CD14-positive monocyte (primary cell): ENCODE results near the gene TNFAIP8L1. TPM values are rescaled to one million over a fixed set of nuclear protein-coding genes. Genes with fewer than 3 reads are reported as not detected.

ENCODE experiments used
- DNase-seq, 3 donors: peaks; one replicate each; pipeline ENCODE4 v3.0.0-alpha.2; 2011 to 2022
- H2AFZ ChIP-seq: 2 replicates; pipeline ENCODE4 v1.6.0; 2012; ENCODE audit warnings: mild to moderate bottlenecking, low read depth, low read length, inconsistent platforms; ENCODE audit not compliant: insufficient read depth, poor library complexity, severe bottlenecking
- H3K27ac ChIP-seq, 2 donors: 1 replicate in 1 of 2; 2 replicates in 1 of 2; pipeline ENCODE4 v1.5.1; 2012 to 2013; ENCODE audit warnings: low read length in 2 of 2, control low read depth in 1 of 2, inconsistent platforms in 1 of 2, low read depth in 1 of 2, mild to moderate bottlenecking in 1 of 2
- H3K27me3 ChIP-seq, 2 donors: one replicate each; pipeline versions ENCODE4 v1.6.0 to v1.6.1; 2011 to 2013; ENCODE audit warnings: low read length in 2 of 2; ENCODE audit not compliant: control insufficient read depth in 2 of 2, insufficient read depth in 2 of 2
- H3K36me3 ChIP-seq, 2 donors: replicated peaks in 1 of 2; 1 replicate in 1 of 2; 2 replicates in 1 of 2; pipeline versions ENCODE4 v1.5.1 to v1.6.1; 2012 to 2013; ENCODE audit warnings: low read length in 2 of 2, control low read depth in 1 of 2, inconsistent platforms in 1 of 2, mild to moderate bottlenecking in 1 of 2; ENCODE audit not compliant: insufficient read depth in 2 of 2, control insufficient read depth in 1 of 2
- H3K4me1 ChIP-seq, 2 donors: 1 replicate in 1 of 2; 2 replicates in 1 of 2; pipeline versions ENCODE4 v1.5.1 to v1.6.1; 2012 to 2013; ENCODE audit warnings: low read length in 2 of 2, control low read depth in 1 of 2, inconsistent platforms in 1 of 2, mild to moderate bottlenecking in 1 of 2, moderate library complexity in 1 of 2; ENCODE audit not compliant: insufficient read depth in 2 of 2, control insufficient read depth in 1 of 2
- H3K4me2 ChIP-seq: replicated peaks from 2 replicates; pipeline ENCODE3; 2012; ENCODE audit warnings: low read length, moderate library complexity, mild to moderate bottlenecking; ENCODE audit not compliant: poor library complexity, severe bottlenecking; ENCODE audit errors: extremely low read depth
- H3K4me3 ChIP-seq, 3 experiments: fragments of 200-600 bp in 1 of 3; sonication (generic) in 1 of 3; replicated peaks in 1 of 3; 1 replicate in 2 of 3; 2 replicates in 1 of 3; pipeline ENCODE4 v1.5.1; 2011 to 2013; ENCODE audit warnings: low read length in 3 of 3, mild to moderate bottlenecking in 3 of 3, control low read depth in 2 of 3, low read depth in 2 of 3, inconsistent platforms in 1 of 3, moderate library complexity in 1 of 3
- H3K79me2 ChIP-seq: 2 replicates; pipeline ENCODE4 v1.6.0; 2012; ENCODE audit warnings: mild to moderate bottlenecking, control low read depth, inconsistent platforms, low read length, moderate library complexity; ENCODE audit not compliant: insufficient read depth
- H3K9ac ChIP-seq: 2 replicates; pipeline ENCODE4 v1.6.0; 2017; ENCODE audit warnings: low read length, mild to moderate bottlenecking; ENCODE audit not compliant: insufficient read depth, poor library complexity, severe bottlenecking
- H3K9me3 ChIP-seq, 2 donors: replicated peaks in 1 of 2; 1 replicate in 1 of 2; 2 replicates in 1 of 2; pipeline versions ENCODE4 v1.5.1 to v1.6.1; 2012 to 2013; ENCODE audit warnings: low read length in 2 of 2, control low read depth in 1 of 2; ENCODE audit not compliant: control insufficient read depth in 1 of 2, insufficient read depth in 1 of 2
- H4K20me1 ChIP-seq: 2 replicates; pipeline ENCODE4 v1.6.0; 2012; ENCODE audit warnings: mild to moderate bottlenecking, low read length, control low read depth, moderate library complexity; ENCODE audit not compliant: insufficient read depth
- H3K27ac Mint-ChIP-seq, 7 donors: one replicate each; pipeline ENCODE4 v1.8.0; 2020; ENCODE audit warnings: mild to moderate bottlenecking in 7 of 7, mixed read lengths in 7 of 7, moderate library complexity in 6 of 7, inconsistent platforms in 2 of 7
- H3K27me3 Mint-ChIP-seq, 3 donors: one replicate each; pipeline ENCODE4 v1.8.0; 2021 to 2022; ENCODE audit warnings: low read depth in 3 of 3, mild to moderate bottlenecking in 3 of 3, mixed read lengths in 3 of 3, moderate library complexity in 3 of 3, inconsistent platforms in 1 of 3
- H3K36me3 Mint-ChIP-seq, 2 donors: one replicate each; pipeline ENCODE4 v1.8.0; 2020; ENCODE audit warnings: mixed read lengths in 2 of 2, inconsistent platforms in 1 of 2, mild to moderate bottlenecking in 1 of 2
- H3K4me1 Mint-ChIP-seq: one replicate; pipeline ENCODE4 v1.8.0; 2020; ENCODE audit warnings: mild to moderate bottlenecking, mixed read lengths
- H3K4me3 Mint-ChIP-seq, 2 donors: one replicate each; pipeline ENCODE4 v1.8.0; 2020; ENCODE audit warnings: mild to moderate bottlenecking in 2 of 2, mixed read lengths in 2 of 2, moderate library complexity in 1 of 2
- H3K9me3 Mint-ChIP-seq, 7 donors: one replicate each; pipeline ENCODE4 v1.8.0; 2020 to 2022; ENCODE audit warnings: mixed read lengths in 7 of 7, mild to moderate bottlenecking in 6 of 7, moderate library complexity in 6 of 7, inconsistent platforms in 2 of 7
- WGBS: methylation state at CpG from one replicate; pipeline ENCODE4 v1.1.5; 2013; ENCODE audit warnings: missing lambda C conversion rate; ENCODE audit not compliant: insufficient coverage; 5-methylcytosine and 5-hydroxymethylcytosine counted together
- intact Hi-C, 2 donors: fragments of 100-400 bp; cut with micrococcal nuclease; formaldehyde crosslinking; loops; one replicate each; pipeline versions ENCODE4 v1.15.0 to v1.15.1; 2023
- polyA plus RNA-seq, 3 donors: library from polyadenylated mRNA; depleted of rRNA in 1 of 3; unstranded in 2 of 3; stranded (reverse) in 1 of 3; fragments of 300-500 nt in 2 of 3; fragments of >200 nt in 1 of 3; fragmentation: Illumina TruSeq in 2 of 3; gene quantifications; 1 replicate in 2 of 3; 2 replicates in 1 of 3; pipeline ENCODE4 v1.2.3, GENCODE V29; 2012 to 2021
- TF ChIP-seq, protein P1 (sequence below): fragments of 200-600 bp; IDR thresholded peaks from one replicate; pipeline ENCODE4 v1.8.0; 2022; ENCODE audit warnings: antibody characterized with exemption, mild to moderate bottlenecking

The TNFAIP8L1 gene
- polyA plus RNA-seq, 3 donors: 1.8 to 3.9 (median 3.7) TPM

DNA sequence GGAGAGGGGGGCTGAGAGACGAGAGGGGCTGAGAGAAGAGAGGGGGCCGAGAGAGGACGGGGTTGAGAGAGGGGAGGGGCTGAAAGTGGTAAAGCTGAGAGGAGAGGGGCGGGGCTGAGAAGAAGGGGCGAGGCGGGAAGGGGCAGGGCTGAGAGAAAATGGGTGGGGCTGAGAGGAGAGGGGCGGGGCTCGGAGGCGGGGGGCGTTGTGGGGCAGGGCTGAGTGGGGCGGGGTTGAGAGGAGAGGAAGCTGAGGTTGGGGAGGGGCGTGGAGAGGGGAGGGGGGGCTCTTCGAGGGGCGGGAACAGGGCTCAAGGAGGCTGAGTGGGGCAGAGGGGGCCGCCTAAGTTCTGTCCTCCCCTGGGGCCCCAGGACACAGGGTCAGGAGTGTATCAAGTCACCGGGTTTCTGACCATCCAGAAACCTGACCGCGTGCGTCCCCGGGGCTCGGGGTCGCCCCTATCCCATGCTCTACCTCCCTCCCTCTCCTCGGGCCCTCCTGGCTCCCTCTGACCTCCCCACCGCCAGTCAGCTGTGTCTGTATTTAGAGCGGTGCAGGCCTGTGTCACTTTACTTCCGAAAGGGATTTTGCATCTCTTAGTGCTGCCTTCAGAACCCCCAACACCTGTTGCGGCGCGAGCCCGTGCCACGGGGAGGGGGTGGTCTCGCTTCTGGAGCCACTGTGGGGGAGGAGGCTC lies 41.2 kb upstream of the TNFAIP8L1 start:
- Histone ChIP-seq H3K36me3 (no peaks in the 10 kb centered on the region), H3K79me2 (no peaks in the 10 kb centered on the region), H3K4me1 (peaks cover 14 to 19% of the 10 kb centered on the region in 2 donors), H3K9me3 (no peaks in the 10 kb centered on the region), H3K27me3 (peaks cover 8 to 25% of the 10 kb centered on the region in 2 donors), H2AFZ (peak overlapping the region; percentile 56), H3K27ac (no peak overlapping the region), H3K9ac (peak overlapping the region; percentile 46), H3K4me2 (peak overlapping the region; percentile 68), H3K4me3 (peak overlapping the region in 2 of 3 experiments; percentile 6 to 63), H4K20me1 (no peaks in the 10 kb centered on the region)
- peaks cover 0 to 6% (median 0%) of the 10 kb centered on the region in 7 donors for H3K9me3 Mint-ChIP-seq
- H3K36me3 Mint-ChIP-seq: peaks cover 0 to 5% of the 10 kb centered on the region in 2 donors
- peaks cover 39 to 61% (median 56%) of the 10 kb centered on the region in 3 donors for H3K27me3 Mint-ChIP-seq
- peaks cover 17% of the 10 kb centered on the region for H3K4me1 Mint-ChIP-seq
- WGBS: 0% methylated on average over 17 of the region's 32 CpGs
- peak overlapping the region in 4 of 7 donors; percentile 25 to 30 (median 28) for H3K27ac Mint-ChIP-seq
- intact Hi-C loops: loop anchor here (5.0 kb wide), 1 partner anchor 34 kb away; no protein-coding TSS in a partner anchor
- peak; percentile 49 to 72 (median 64) for DNase-seq
- H3K4me3 Mint-ChIP-seq: peak overlapping the region in 1 of 2 donors; percentile 77
- TF ChIP-seq, protein P1, sequence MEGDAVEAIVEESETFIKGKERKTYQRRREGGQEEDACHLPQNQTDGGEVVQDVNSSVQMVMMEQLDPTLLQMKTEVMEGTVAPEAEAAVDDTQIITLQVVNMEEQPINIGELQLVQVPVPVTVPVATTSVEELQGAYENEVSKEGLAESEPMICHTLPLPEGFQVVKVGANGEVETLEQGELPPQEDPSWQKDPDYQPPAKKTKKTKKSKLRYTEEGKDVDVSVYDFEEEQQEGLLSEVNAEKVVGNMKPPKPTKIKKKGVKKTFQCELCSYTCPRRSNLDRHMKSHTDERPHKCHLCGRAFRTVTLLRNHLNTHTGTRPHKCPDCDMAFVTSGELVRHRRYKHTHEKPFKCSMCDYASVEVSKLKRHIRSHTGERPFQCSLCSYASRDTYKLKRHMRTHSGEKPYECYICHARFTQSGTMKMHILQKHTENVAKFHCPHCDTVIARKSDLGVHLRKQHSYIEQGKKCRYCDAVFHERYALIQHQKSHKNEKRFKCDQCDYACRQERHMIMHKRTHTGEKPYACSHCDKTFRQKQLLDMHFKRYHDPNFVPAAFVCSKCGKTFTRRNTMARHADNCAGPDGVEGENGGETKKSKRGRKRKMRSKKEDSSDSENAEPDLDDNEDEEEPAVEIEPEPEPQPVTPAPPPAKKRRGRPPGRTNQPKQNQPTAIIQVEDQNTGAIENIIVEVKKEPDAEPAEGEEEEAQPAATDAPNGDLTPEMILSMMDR: no peak

DNA sequence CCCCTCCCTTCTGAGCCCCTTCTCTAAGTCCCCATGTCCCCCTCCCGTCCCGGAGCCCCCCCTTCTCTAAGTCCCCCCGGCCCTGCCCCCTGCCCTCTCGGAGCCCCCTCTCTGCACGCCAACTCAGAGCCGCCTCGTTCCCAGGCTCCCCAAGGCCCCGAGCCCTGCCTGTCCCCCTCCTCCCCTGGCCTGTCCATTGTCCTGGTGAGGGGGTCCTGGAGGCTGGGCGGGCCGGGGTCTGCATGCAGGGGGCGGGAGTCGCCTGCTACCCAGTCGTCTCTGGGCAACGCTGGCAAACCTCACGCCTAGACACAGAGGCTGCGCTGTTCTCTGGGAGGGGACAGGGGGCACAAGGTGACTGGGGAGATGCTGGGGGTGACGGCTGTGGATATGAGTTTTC lies 40.6 kb upstream of the TNFAIP8L1 start:
- peak overlapping the region in 1 of 3 experiments; percentile 63 for H3K4me3 ChIP-seq

More for the DNA sequence above, 40.6 kb upstream of the TNFAIP8L1 start:
- TF ChIP-seq, protein P1: no peak
- Histone ChIP-seq H2AFZ (peak overlapping the region; percentile 56), H3K9me3 (no peaks in the 10 kb centered on the region), H3K4me1 (peaks cover 14 to 19% of the 10 kb centered on the region in 2 donors), H3K27ac (no peak overlapping the region), H3K27me3 (peaks cover 8 to 28% of the 10 kb centered on the region in 2 donors), H3K36me3 (no peaks in the 10 kb centered on the region), H4K20me1 (no peaks in the 10 kb centered on the region), H3K4me2 (peak overlapping the region; percentile 68), H3K9ac (no peak overlapping the region), H3K79me2 (no peaks in the 10 kb centered on the region)
- intact Hi-C loops: loop anchor here (5.0 kb wide), 1 partner anchor 34 kb away; no protein-coding TSS in a partner anchor
- no peak for DNase-seq
- Mint-ChIP-seq H3K9me3 (peaks cover 0 to 6% (median 0%) of the 10 kb centered on the region in 7 donors), H3K4me1 (peaks cover 17% of the 10 kb centered on the region), H3K27ac (no peak overlapping the region), H3K4me3 (peak overlapping the region in 1 of 2 donors; percentile 77), H3K36me3 (peaks cover 0 to 5% of the 10 kb centered on the region in 2 donors), H3K27me3 (peaks cover 39 to 59% (median 56%) of the 10 kb centered on the region in 3 donors)
- 5% methylated on average over 11 of the region's 17 CpGs for WGBS
